GM21447 (cell line): ENCODE measurements around the gene XAF1.
"Not testable (repeated sequence)": the region's sequence is repeated elsewhere in the genome, so short reads cannot be mapped to it uniquely, and the experiment has no call there.

Source experiments
- ATAC-seq: cut with Tn5 transposase; IDR thresholded peaks from one replicate; pipeline ENCODE4 v1.9.1; 2021; ENCODE audit not compliant: unreplicated experiment

The XAF1 gene

GRCh38 chr17:6755731-6756184, at the start of gene XAF1:
TSS of gene XAF1 (plus strand) at chr17:6756046. CDS start at chr17:6756079, 33 bp downstream.
- ATAC-seq, result no peak

- ATAC-seq, result no peak
Measured at GRCh38 chr17:6706499-6706898, 49.3 kb upstream of the XAF1 start.

- no peak for ATAC-seq
Measured at GRCh38 chr17:6706996-6707395, 48.9 kb upstream of the XAF1 start.

- no peak for ATAC-seq
Measured at GRCh38 chr17:6708357-6708961, 47.4 kb upstream of the XAF1 start.

GRCh38 chr17:6710317-6710716, 45.5 kb upstream of the XAF1 start:
- no peak for ATAC-seq

GRCh38 chr17:6711081-6711674, 44.7 kb upstream of the XAF1 start:
- no peak for ATAC-seq

GRCh38 chr17:6711681-6712057, 44.2 kb upstream of the XAF1 start:
- no peak for ATAC-seq

- ATAC-seq, result no peak
Measured at GRCh38 chr17:6712058-6712853, 43.6 kb upstream of the XAF1 start.

GRCh38 chr17:6712854-6713129, 43.1 kb upstream of the XAF1 start:
- ATAC-seq, result no peak

- no peak for ATAC-seq
Measured at GRCh38 chr17:6713130-6713917, 42.5 kb upstream of the XAF1 start, which contains the start of gene SLC13A5. TSS of gene SLC13A5 (minus strand) at chr17:6713369. CDS start at chr17:6713333, 36 bp downstream.

- ATAC-seq, result no peak
Measured at GRCh38 chr17:6713918-6714271, 42.0 kb upstream of the XAF1 start.

GRCh38 chr17:6714315-6714874, 41.5 kb upstream of the XAF1 start:
- no peak for ATAC-seq

- ATAC-seq, result no peak
Measured at GRCh38 chr17:6716736-6717135, 39.1 kb upstream of the XAF1 start.

GRCh38 chr17:6721744-6722143, 34.1 kb upstream of the XAF1 start:
- no peak for ATAC-seq

- no peak for ATAC-seq
Measured at GRCh38 chr17:6724009-6724408, 31.8 kb upstream of the XAF1 start.

GRCh38 chr17:6729531-6729930, 26.3 kb upstream of the XAF1 start:
- ATAC-seq, result no peak

- ATAC-seq, result not testable (repeated sequence)
Measured at GRCh38 chr17:6746665-6747064, 9.2 kb upstream of the XAF1 start.

GRCh38 chr17:6748617-6749016, 7.2 kb upstream of the XAF1 start:
- no peak for ATAC-seq

GRCh38 chr17:6749519-6749918, 6.3 kb upstream of the XAF1 start:
- ATAC-seq, result no peak

- ATAC-seq, result no peak
Measured at GRCh38 chr17:6752068-6752909, 3.6 kb upstream of the XAF1 start.
